B cell (primary cell): ENCODE results near the gene CFL1. TPM values are rescaled to one million over a fixed set of nuclear protein-coding genes. Genes with fewer than 3 reads are reported as not detected.

Experiments used
- ATAC-seq: fragments of 200-7000 bp; cut with Tn5 transposase; one replicate; pipeline ENCODE4 v1.10.0; 2021; ENCODE audit warnings: low read depth, mild to moderate bottlenecking, moderate number of reproducible peaks, moderate library complexity
- CTCF ChIA-PET: fragments of 350-600 bp; sonication (Branson Sonifier 250); formaldehyde crosslinking; loops from one replicate; lab custom pipeline; 2021; ENCODE audit warnings: antibody characterized with exemption, inconsistent platforms; lab: Charles Lee
- POLR2A ChIA-PET: fragments of 350-600 bp; sonication (Branson Sonifier 250); formaldehyde crosslinking; loops from one replicate; lab custom pipeline; 2021; ENCODE audit warnings: antibody characterized with exemption; lab: Charles Lee
- DNase-seq: peaks from one replicate; pipeline ENCODE4 v3.0.0; 2013
- H2AFZ ChIP-seq: 2 replicates; pipeline ENCODE4 v1.6.1; 2012; ENCODE audit warnings: mild to moderate bottlenecking, low read depth, low read length; ENCODE audit not compliant: insufficient read depth, poor library complexity, severe bottlenecking
- H3K27ac ChIP-seq, 2 donors: 1 replicate in 1 of 2; 2 replicates in 1 of 2; pipeline ENCODE4 v1.5.1; 2012 to 2013; ENCODE audit warnings: low read length in 2 of 2, mild to moderate bottlenecking in 2 of 2, moderate library complexity in 1 of 2
- H3K27me3 ChIP-seq, 4 experiments: fragments of 200-600 bp in 1 of 4; sonication (generic) in 1 of 4; replicated peaks in 1 of 4; 1 replicate in 2 of 4; 2 replicates in 2 of 4; pipeline versions ENCODE4 v1.6.1 to v1.7.0; 2013 to 2016; ENCODE audit warnings: low read length in 3 of 4, mild to moderate bottlenecking in 2 of 4, mixed read lengths in 1 of 4, moderate library complexity in 1 of 4; ENCODE audit not compliant: insufficient read depth in 4 of 4, control insufficient read depth in 3 of 4; ENCODE audit errors: control extremely low read depth in 1 of 4
- H3K36me3 ChIP-seq, 2 experiments: replicated peaks in 1 of 2; 1 replicate in 1 of 2; 2 replicates in 1 of 2; pipeline versions ENCODE4 v1.6.1 to v1.7.1; 2013; ENCODE audit warnings: low read length in 1 of 2; ENCODE audit not compliant: insufficient read depth in 2 of 2, control insufficient read depth in 1 of 2; ENCODE audit errors: control extremely low read depth in 1 of 2, extremely low read depth in 1 of 2
- H3K4me1 ChIP-seq, 2 donors: fragments of 200-600 bp in 1 of 2; sonication (generic) in 1 of 2; 1 replicate in 1 of 2; 2 replicates in 1 of 2; pipeline versions ENCODE4 v1.5.1 to v1.6.1; 2013 to 2017; ENCODE audit warnings: low read length in 2 of 2; ENCODE audit not compliant: control insufficient read depth in 2 of 2, insufficient read depth in 2 of 2
- H3K4me2 ChIP-seq: replicated peaks from 2 replicates; pipeline ENCODE3; 2012; ENCODE audit warnings: mild to moderate bottlenecking, low read depth, low read length; ENCODE audit not compliant: poor library complexity, severe bottlenecking
- H3K4me3 ChIP-seq, 5 experiments: fragments of 200-600 bp in 1 of 5; sonication (generic) in 1 of 5; 1 replicate in 3 of 5; 2 replicates in 2 of 5; pipeline versions ENCODE4 v1.5.1 to v1.7.0; 2011 to 2016; ENCODE audit warnings: low read length in 4 of 5, mild to moderate bottlenecking in 4 of 5, low read depth in 2 of 5, control low read depth in 1 of 5, moderate library complexity in 1 of 5; ENCODE audit not compliant: insufficient read depth in 1 of 5; ENCODE audit errors: control extremely low read depth in 1 of 5, extremely low read depth in 1 of 5
- H3K79me2 ChIP-seq: fragments of 200-600 bp; sonication (generic); one replicate; pipeline ENCODE4 v1.6.0; 2016; ENCODE audit warnings: low read length; ENCODE audit not compliant: control insufficient read depth, insufficient read depth
- H3K9ac ChIP-seq: fragments of 200-600 bp; sonication (generic); 2 replicates; pipeline ENCODE4 v1.6.1; 2017; ENCODE audit warnings: mild to moderate bottlenecking, low read length, moderate library complexity
- H3K9me3 ChIP-seq, 3 donors: one replicate each; pipeline versions ENCODE4 v1.6.1 to v1.7.1; 2013; ENCODE audit warnings: low read length in 2 of 3; ENCODE audit not compliant: control insufficient read depth in 2 of 3, insufficient read depth in 1 of 3; ENCODE audit errors: control extremely low read depth in 1 of 3
- H4K20me1 ChIP-seq: 2 replicates; pipeline ENCODE4 v1.6.0; 2012; ENCODE audit warnings: mild to moderate bottlenecking, low read length; ENCODE audit not compliant: insufficient read depth, control insufficient read depth, poor library complexity, severe bottlenecking
- H3K27ac Mint-ChIP-seq: one replicate; pipeline ENCODE4 v1.8.0; 2021; ENCODE audit warnings: mixed read lengths
- H3K27me3 Mint-ChIP-seq: one replicate; pipeline ENCODE4 v1.8.0; 2021; ENCODE audit warnings: mixed read lengths
- H3K4me1 Mint-ChIP-seq: one replicate; pipeline ENCODE4 v1.8.0; 2021; ENCODE audit warnings: mixed read lengths
- H3K4me3 Mint-ChIP-seq: one replicate; pipeline ENCODE4 v1.8.0; 2021; ENCODE audit warnings: mixed read lengths
- H3K9me3 Mint-ChIP-seq: one replicate; pipeline ENCODE4 v1.8.0; 2022; ENCODE audit warnings: mixed read lengths; ENCODE audit not compliant: insufficient read depth
- CTCF ChIP-seq: fragments of 200-600 bp; IDR thresholded peaks from one replicate; pipeline ENCODE4 v1.8.0; 2022; ENCODE audit warnings: antibody characterized with exemption, mild to moderate bottlenecking
- EZH2 ChIP-seq: IDR thresholded peaks from 2 replicates; pipeline ENCODE4 v1.6.1; 2012; ENCODE audit warnings: borderline replicate concordance, low read depth, mild to moderate bottlenecking, moderate library complexity, low read length; ENCODE audit not compliant: insufficient read depth, poor library complexity, severe bottlenecking
- WGBS: methylation state at CpG from one replicate; pipeline ENCODE4 v1.1.5; 2013; ENCODE audit warnings: missing lambda C conversion rate; ENCODE audit not compliant: insufficient coverage; 5-methylcytosine and 5-hydroxymethylcytosine counted together
- intact Hi-C: fragments of 100-400 bp; cut with micrococcal nuclease; formaldehyde crosslinking; loops from one replicate; pipeline ENCODE4 v1.10.0; 2022
- polyA plus RNA-seq: library from polyadenylated mRNA; depleted of rRNA; stranded (reverse); fragments of >200 nt; gene quantifications from 2 replicates; pipeline ENCODE4 v1.2.3, GENCODE V29; 2012
- total RNA-seq, 2 donors: library from RNA; stranded (reverse); fragments of 120-200 nt in 1 of 2; gene quantifications; 1 replicate in 1 of 2; 2 replicates in 1 of 2; pipeline versions ENCODE4 v1.2.3 to v1.2.4, GENCODE V29; 2013 to 2022

Gene CFL1
- total and polyA plus RNA-seq, 2 donors (not counting 1 experiment from before 2014, with no cell fraction given): 455 to 990 TPM

- H3K79me2 ChIP-seq: no peaks in the 10 kb centered on the region
- H3K36me3 ChIP-seq: no peaks in the 10 kb centered on the region
- DNase-seq (no peak), ATAC-seq (no peak)
- intact Hi-C loops: no loop called here
- peaks cover 0 to under 1% (median 0%) of the 10 kb centered on the region in 3 donors for H3K9me3 ChIP-seq
- no peak for TF ChIP-seq EZH2
- TF ChIP-seq CTCF: no peak
- no peak overlapping the region for H3K4me2 ChIP-seq
- CTCF ChIA-PET: interaction anchor here (0.5 to 1.0 kb wide), 2 partner anchors 20 to 213 kb away, joined by 3 to 4 read pairs; no protein-coding TSS in a partner anchor
- WGBS: 87% methylated on average over 18 of the region's 20 CpGs
- POLR2A ChIA-PET: no interaction called here
- no peak overlapping the region for H3K27ac ChIP-seq
- no peaks in the 10 kb centered on the region for H3K9me3 Mint-ChIP-seq
- H3K9ac ChIP-seq: no peak overlapping the region
- peaks cover 4% of the 10 kb centered on the region for H3K27me3 Mint-ChIP-seq
- no peak overlapping the region for H2AFZ ChIP-seq
- peaks cover 0 to 8% (median 3%) of the 10 kb centered on the region in 4 experiments for H3K27me3 ChIP-seq
- no peaks in the 10 kb centered on the region for H3K4me1 Mint-ChIP-seq
- H3K4me1 ChIP-seq: no peaks in the 10 kb centered on the region
- H3K27ac Mint-ChIP-seq: no peak overlapping the region
- no peak overlapping the region for H3K4me3 ChIP-seq
- H3K4me3 Mint-ChIP-seq: no peak overlapping the region
- no peaks in the 10 kb centered on the region for H4K20me1 ChIP-seq
These were observed 49.1 kb downstream of the CFL1 start for GRCh38 chr11:65808744-65809341.

- H3K79me2 ChIP-seq: no peaks in the 10 kb centered on the region
- TF ChIP-seq CTCF: no peak
- no peak for TF ChIP-seq EZH2
- H3K4me1 ChIP-seq: peaks cover 0 to 2% of the 10 kb centered on the region in 2 donors
- H3K9ac ChIP-seq: no peak overlapping the region
- Mint-ChIP-seq H3K27ac (no peak overlapping the region), H3K9me3 (no peaks in the 10 kb centered on the region), H3K4me1 (peaks cover 7% of the 10 kb centered on the region), H3K4me3 (no peak overlapping the region), H3K27me3 (peaks cover 13% of the 10 kb centered on the region)
- H3K4me3 ChIP-seq: no peak overlapping the region
- no peak overlapping the region for H3K4me2 ChIP-seq
- H2AFZ ChIP-seq: no peak overlapping the region
- no peak for DNase-seq
- peaks cover 0 to 2% (median 0%) of the 10 kb centered on the region in 3 donors for H3K9me3 ChIP-seq
- no peaks in the 10 kb centered on the region for H3K36me3 ChIP-seq
- intact Hi-C loops: no loop called here
- no peaks in the 10 kb centered on the region for H4K20me1 ChIP-seq
- WGBS: 82% methylated on average over 5 of the region's 6 CpGs
- peaks cover 0 to 20% (median 8%) of the 10 kb centered on the region in 4 experiments for H3K27me3 ChIP-seq
- H3K27ac ChIP-seq: no peak overlapping the region
- CTCF ChIA-PET: interaction anchor here (0.7 to 2.1 kb wide), 4 partner anchors 10 to 158 kb away, joined by 3 to 7 read pairs (median 4); no protein-coding TSS in a partner anchor
- POLR2A ChIA-PET: no interaction called here
- no peak for ATAC-seq
These were observed 51.0 kb downstream of the CFL1 start for GRCh38 chr11:65806979-65807378.
